ENCODE measurements around the gene PACRG. TPM values are rescaled to one million over a fixed set of nuclear protein-coding genes. Genes with fewer than 3 reads are reported as not detected.

The PACRG gene
- total and polyA plus RNA-seq, 2 of the 13 experiments (the other 11 are each of a cell fraction or from before 2014, with no cell fraction given), result 0.13 TPM; not detected in 1

- TF ChIP-seq ZNF781 (CRISPR knock-in tag; IDR thresholded peaks at IDR 0.05; ENCODE audit: borderline replicate concordance, not compliant biosample characterization), result peak; percentile 81
- TF ChIP-seq GLMP (CRISPR knock-in tag; IDR thresholded peaks at IDR 0.05; ENCODE audit: borderline replicate concordance), result no peak
- TF ChIP-seq DBP (CRISPR knock-in tag; IDR thresholded peaks at IDR 0.05; ENCODE audit: not compliant biosample characterization), result no peak
- no peak for TF ChIP-seq ZNF282 (IDR thresholded peaks at IDR 0.05; ENCODE audit: partially characterized antibody)
- peak; percentile 66; the same call in 1 of the 2 replicates for TF ChIP-seq NCOR1 (IDR thresholded peaks at IDR 0.05; ENCODE audit: borderline replicate concordance, low read length)
- no peak for TF ChIP-seq ZNF354B (CRISPR knock-in tag; IDR thresholded peaks at IDR 0.05)
- TF ChIP-seq UBTF (CRISPR knock-in tag; IDR thresholded peaks at IDR 0.05), result peak; percentile 65
- no peak for TF ChIP-seq FOXP1 (IDR thresholded peaks at IDR 0.05)
- peak; percentile 46; the same call in 1 of the 2 replicates for TF ChIP-seq FOXP1 (CRISPR knock-in tag; IDR thresholded peaks at IDR 0.05)
- TF ChIP-seq ZNF383 (CRISPR knock-in tag; IDR thresholded peaks at IDR 0.05; ENCODE audit: borderline replicate concordance), result no peak
- TF ChIP-seq ZNF317 (CRISPR knock-in tag; IDR thresholded peaks at IDR 0.05), result 0 out of 2 replicates have a peak, but pooled peaks have one; percentile 72
- no peak for TF ChIP-seq MEIS2 (CRISPR knock-in tag; IDR thresholded peaks at IDR 0.05)
- peak; percentile 73; the same call in 1 of the 2 replicates for TF ChIP-seq ZIK1 (CRISPR knock-in tag; IDR thresholded peaks at IDR 0.05; ENCODE audit: borderline replicate concordance, low read depth)
- TF ChIP-seq GPBP1L1 (CRISPR knock-in tag; IDR thresholded peaks at IDR 0.05), result no peak
- TF ChIP-seq MXD4 (CRISPR knock-in tag; IDR thresholded peaks at IDR 0.05), result peak; percentile 76; the same call in 1 of the 2 replicates
- TF ChIP-seq ZFP41 (CRISPR knock-in tag; IDR thresholded peaks at IDR 0.05; ENCODE audit: borderline replicate concordance), result no peak
- no peak for TF ChIP-seq FLYWCH1 (CRISPR knock-in tag; IDR thresholded peaks at IDR 0.05)
- peak; percentile 48; the same call in 1 of the 2 replicates for TF ChIP-seq NFAT5 (CRISPR knock-in tag; IDR thresholded peaks at IDR 0.05)
These were observed 453.2 kb downstream of the PACRG start (continued) for GRCh38 chr6:163180874-163181541.
